Type B pancreatic cell (in vitro differentiated cells): ENCODE measurements around the gene IRF9. TPM values are rescaled to one million over a fixed set of nuclear protein-coding genes. Genes with fewer than 3 reads are reported as not detected.

Experiments used
- DNase-seq: peaks from one replicate; pipeline ENCODE4 v3.0.0; 2021; ENCODE audit warnings: mixed read lengths; ENCODE audit not compliant: unreplicated experiment; ENCODE audit errors: extremely low spot score
- H3K27ac Mint-ChIP-seq: 2 replicates; pipeline ENCODE4 v1.8.0; 2021; ENCODE audit warnings: mild to moderate bottlenecking, mixed read lengths
- H3K27me3 Mint-ChIP-seq: 2 replicates; pipeline ENCODE4 v1.8.0; 2021; ENCODE audit warnings: mixed read lengths
- H3K36me3 Mint-ChIP-seq: 2 replicates; pipeline ENCODE4 v1.8.0; 2021; ENCODE audit warnings: mixed read lengths
- H3K4me1 Mint-ChIP-seq: one replicate; pipeline ENCODE4 v1.8.0; 2021; ENCODE audit warnings: mixed read lengths; ENCODE audit not compliant: unreplicated experiment
- H3K4me3 Mint-ChIP-seq: 2 replicates; pipeline ENCODE4 v1.8.0; 2021; ENCODE audit warnings: mild to moderate bottlenecking, mixed read lengths
- H3K9me3 Mint-ChIP-seq: 2 replicates; pipeline ENCODE4 v1.8.0; 2021; ENCODE audit warnings: mixed read lengths
- total RNA-seq: library from RNA; stranded (reverse); gene quantifications from 2 replicates; pipeline ENCODE4 v1.2.1, GENCODE V29; 2021; ENCODE audit warnings: low replicate concordance
- TF ChIP-seq, protein P1 (sequence below): fragments of 200-600 bp; sonication (generic); conservative IDR thresholded peaks from 2 replicates; pipeline ENCODE4 v1.5.0; 2021; ENCODE audit warnings: antibody characterized with exemption, mild to moderate bottlenecking

Gene IRF9
- total RNA-seq, 1 donor from 2014 or later: 60.0 TPM

DNA sequence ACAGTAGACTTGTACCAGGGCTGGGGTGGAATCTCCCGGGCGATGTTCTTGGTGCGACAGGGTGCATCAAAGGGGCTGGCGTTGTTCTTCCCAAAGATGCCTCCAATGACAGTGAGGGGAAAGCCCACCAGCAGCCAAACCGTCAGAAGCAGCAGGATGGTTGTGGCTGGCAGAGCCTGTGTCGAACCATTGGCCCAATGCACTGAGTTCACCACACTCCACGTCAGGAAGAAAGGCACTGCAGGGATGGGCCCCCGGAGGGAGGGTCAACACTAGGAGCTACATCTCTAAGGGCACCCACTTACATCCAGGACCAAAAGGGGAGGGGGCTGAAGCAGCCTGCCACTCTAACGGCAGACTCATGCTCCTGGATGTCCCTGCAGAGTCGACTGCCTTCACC, 29.4 kb downstream of the IRF9 start:
- Mint-ChIP-seq H3K4me1 (peaks cover 29% of the 10 kb centered on the region), H3K27ac (no peak overlapping the region), H3K36me3 (peaks cover 22% of the 10 kb centered on the region), H3K27me3 (no peaks in the 10 kb centered on the region), H3K4me3 (no peak overlapping the region), H3K9me3 (no peaks in the 10 kb centered on the region)
- no peak for DNase-seq
- TF ChIP-seq, protein P1, sequence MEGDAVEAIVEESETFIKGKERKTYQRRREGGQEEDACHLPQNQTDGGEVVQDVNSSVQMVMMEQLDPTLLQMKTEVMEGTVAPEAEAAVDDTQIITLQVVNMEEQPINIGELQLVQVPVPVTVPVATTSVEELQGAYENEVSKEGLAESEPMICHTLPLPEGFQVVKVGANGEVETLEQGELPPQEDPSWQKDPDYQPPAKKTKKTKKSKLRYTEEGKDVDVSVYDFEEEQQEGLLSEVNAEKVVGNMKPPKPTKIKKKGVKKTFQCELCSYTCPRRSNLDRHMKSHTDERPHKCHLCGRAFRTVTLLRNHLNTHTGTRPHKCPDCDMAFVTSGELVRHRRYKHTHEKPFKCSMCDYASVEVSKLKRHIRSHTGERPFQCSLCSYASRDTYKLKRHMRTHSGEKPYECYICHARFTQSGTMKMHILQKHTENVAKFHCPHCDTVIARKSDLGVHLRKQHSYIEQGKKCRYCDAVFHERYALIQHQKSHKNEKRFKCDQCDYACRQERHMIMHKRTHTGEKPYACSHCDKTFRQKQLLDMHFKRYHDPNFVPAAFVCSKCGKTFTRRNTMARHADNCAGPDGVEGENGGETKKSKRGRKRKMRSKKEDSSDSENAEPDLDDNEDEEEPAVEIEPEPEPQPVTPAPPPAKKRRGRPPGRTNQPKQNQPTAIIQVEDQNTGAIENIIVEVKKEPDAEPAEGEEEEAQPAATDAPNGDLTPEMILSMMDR: no peak

DNA sequence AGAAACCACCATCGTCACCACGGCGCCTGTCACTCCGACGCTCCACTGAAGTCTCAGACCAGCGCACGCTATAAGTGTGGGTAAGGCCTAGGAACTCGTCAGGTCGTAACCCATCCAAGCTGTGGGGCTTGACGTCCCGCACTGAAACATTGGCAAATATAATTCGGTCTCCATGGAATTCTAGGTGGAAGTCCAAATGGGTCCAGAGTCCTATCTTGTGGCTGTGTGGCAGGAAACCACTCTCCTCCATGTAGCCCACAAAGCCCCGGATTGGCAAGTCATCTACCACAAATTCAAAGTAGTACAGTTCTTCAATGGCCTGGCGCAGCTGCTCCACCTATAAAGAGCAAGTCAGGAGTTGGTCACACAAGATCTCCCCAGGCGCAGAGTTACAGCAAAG, 31.9 kb downstream of the IRF9 start:
- Mint-ChIP-seq H3K27me3 (no peaks in the 10 kb centered on the region), H3K4me1 (peaks cover 33% of the 10 kb centered on the region), H3K27ac (no peak overlapping the region), H3K36me3 (peaks cover 27% of the 10 kb centered on the region), H3K4me3 (peak overlapping the region; percentile 52), H3K9me3 (no peaks in the 10 kb centered on the region)
- DNase-seq: no peak
- TF ChIP-seq, protein P1: no peak

DNA sequence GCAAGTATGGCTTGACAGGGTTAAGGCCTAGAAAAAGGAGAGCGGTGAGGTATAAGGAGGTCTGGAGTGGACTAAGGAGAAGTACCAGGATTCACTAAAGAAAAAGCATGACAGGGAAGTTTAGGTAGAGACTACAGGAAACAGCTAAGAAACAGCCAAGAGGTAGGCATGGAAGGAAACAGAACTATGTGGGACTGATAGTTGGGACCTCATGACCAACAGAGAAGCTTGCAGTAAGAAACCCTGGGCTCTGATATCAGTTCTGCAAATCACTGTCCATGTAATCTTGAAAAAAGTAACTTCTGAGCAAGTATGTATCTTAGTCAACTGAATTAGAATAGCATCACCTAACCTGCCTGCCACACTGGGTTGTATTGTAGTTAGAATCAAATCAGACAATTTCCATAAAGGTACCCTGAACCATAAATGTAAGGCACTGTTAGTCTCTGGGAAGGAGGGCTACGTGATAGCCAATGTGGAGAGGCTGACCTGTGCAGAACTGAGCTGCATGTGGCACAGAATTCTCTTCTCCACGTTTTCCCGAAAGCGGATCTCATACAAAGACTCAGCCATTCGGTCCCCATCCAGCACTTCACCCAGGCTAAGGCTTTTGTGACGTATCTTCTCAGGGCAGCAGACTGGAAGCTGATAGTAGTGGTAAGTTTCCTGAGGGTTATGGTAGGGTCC, 33.3 kb downstream of the IRF9 start:
- Mint-ChIP-seq H3K27ac (peak overlapping the region; percentile 88), H3K36me3 (peaks cover 35% of the 10 kb centered on the region), H3K4me1 (peaks cover 35% of the 10 kb centered on the region), H3K9me3 (no peaks in the 10 kb centered on the region), H3K4me3 (peak overlapping the region; percentile 98), H3K27me3 (no peaks in the 10 kb centered on the region)
- no peak for DNase-seq
- TF ChIP-seq, protein P1: no peak

DNA sequence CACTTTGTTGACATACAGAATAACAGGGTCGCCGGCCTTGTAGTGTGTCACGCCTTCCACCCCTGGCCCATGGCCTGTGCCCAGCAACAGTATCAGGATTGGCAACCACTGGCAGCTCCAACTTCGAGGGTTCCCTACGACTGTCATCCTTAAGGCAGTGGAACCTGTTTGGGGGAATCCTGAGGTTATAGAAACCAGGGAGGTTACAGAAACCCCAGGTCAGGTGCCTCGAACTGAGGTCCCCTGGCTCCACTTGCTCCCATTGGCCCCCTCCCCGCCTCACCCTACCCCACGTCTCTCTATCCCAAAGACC, 33.8 kb downstream of the IRF9 start:
- H3K4me3 Mint-ChIP-seq: peak overlapping the region; percentile 98
- peak overlapping the region; percentile 88 for H3K27ac Mint-ChIP-seq
- peaks cover 34% of the 10 kb centered on the region for H3K4me1 Mint-ChIP-seq
- no peaks in the 10 kb centered on the region for H3K9me3 Mint-ChIP-seq
- H3K27me3 Mint-ChIP-seq: no peaks in the 10 kb centered on the region
- DNase-seq: no peak
- peaks cover 35% of the 10 kb centered on the region for H3K36me3 Mint-ChIP-seq
- TF ChIP-seq, protein P1: no peak

DNA sequence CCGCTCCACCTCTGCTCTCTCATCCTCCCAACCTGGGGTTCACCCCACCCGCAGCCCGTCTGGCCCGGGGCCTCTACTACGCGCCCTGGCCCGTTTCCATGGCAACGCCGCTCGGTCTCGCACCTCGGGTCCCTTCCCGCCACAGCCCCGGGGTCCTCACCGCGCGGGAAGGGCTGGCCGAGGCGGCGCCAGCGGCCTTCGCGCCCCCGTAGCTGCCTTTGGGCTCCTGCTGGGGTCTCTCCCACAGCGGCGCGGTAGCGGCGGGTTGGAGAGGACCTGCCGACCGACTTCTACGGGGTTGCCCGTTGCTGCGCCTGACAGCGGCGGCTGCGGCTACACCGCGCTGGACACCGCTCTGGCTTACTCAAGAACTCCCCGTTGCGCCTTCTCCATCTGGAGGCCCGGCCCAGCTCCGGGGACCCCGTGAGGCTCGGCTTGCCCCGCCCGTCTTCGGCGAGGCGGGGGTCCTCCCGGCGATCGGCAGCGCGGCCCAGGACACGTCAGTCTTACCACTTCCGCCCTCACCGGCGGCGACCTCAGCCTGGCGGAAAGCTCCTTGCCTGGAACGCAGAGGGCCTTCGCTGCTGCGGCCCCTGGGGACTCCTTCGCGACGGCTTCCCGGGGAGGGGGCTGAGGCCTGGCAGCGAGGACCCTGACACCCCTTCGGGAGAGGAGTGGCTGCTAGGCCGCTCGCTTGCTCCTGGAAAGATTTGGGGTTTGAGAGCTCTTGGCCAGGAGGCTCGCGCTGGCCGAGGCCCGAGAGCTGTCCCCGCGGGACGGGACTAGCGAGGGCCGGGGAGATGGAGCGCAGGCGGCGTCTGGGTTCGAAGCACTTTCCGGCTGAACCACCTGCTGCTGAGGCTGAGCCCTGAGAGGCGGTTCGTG, 34.4 kb downstream of the IRF9 start, which contains the start of gene TM9SF1:
Gene TM9SF1 (minus strand): TSS at position 256 of the 885 bp plus-strand sequence. CDS start 422 bp downstream, outside the sequence.
- TF ChIP-seq, protein P1: no peak
- Mint-ChIP-seq H3K4me3 (peak within 1 kb of the TSS; percentile 98), H3K4me1 (peaks cover 34% of the 10 kb centered on the region), H3K9me3 (no peaks in the 10 kb centered on the region), H3K27ac (peak within 1 kb of the TSS; percentile 96), H3K27me3 (no peaks in the 10 kb centered on the region), H3K36me3 (peaks cover 32% of the 10 kb centered on the region)
- DNase-seq: peak; percentile 87
